Measurements from ENCODE around the gene CRIP2.

DNA sequence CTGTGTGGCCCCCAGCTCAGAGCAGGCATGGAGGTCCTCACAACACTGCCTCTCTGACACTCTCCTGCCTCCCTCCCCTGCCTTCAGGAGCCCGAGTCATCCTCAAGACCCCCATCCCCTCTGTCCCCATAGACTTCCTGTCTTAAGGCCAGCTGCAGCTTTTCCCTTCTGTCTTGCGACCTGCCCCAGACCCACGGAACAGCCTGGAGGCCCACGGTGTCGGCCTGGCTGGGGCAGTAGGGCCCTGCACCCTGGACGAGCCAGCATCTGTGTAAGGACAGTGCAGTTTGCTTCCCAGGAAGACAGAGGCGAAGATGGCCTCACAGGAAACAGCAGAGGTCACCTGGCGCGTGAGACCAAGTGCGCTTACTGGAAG, 26.1 kb downstream of the CRIP2 start:
- no peak for TF ChIP-seq POLR2AphosphoS5 (IDR thresholded peaks at IDR 0.05; ENCODE audit: borderline replicate concordance, low read depth, low read length)
- no peak for TF ChIP-seq EZH2 (IDR thresholded peaks at IDR 0.05)
- no peak for TF ChIP-seq FOXP2 (optimal IDR thresholded peaks at IDR 0.05; ENCODE audit: control extremely low read depth, extremely low read length, insufficient read depth)
